Loucy (cell line): Measurements from ENCODE around the gene KL.

Source experiments
- H2AFZ ChIP-seq: fragments of 200-600 bp; sonication (generic); 2 replicates; pipeline ENCODE4 v1.6.0; 2016; ENCODE audit warnings: antibody characterized with exemption, mild to moderate bottlenecking, low read length, moderate library complexity
- H3F3A ChIP-seq: fragments of 200-600 bp; 2 replicates; pipeline ENCODE4 v1.6.0; 2016; ENCODE audit warnings: antibody characterized with exemption, low read depth, mild to moderate bottlenecking
- H3K27me3 ChIP-seq: fragments of 200-600 bp; sonication (generic); 2 replicates; pipeline ENCODE4 v1.6.1; 2014; ENCODE audit warnings: low read length, mild to moderate bottlenecking; ENCODE audit not compliant: insufficient read depth, poor library complexity, severe bottlenecking
- H3K36me3 ChIP-seq: fragments of 200-600 bp; sonication (generic); 2 replicates; pipeline ENCODE4 v1.6.1; 2016; ENCODE audit warnings: low read length; ENCODE audit not compliant: insufficient read depth
- H3K4me1 ChIP-seq: fragments of 200-600 bp; sonication (generic); 2 replicates; pipeline ENCODE4 v1.5.1; 2014; ENCODE audit warnings: low read length, mild to moderate bottlenecking; ENCODE audit not compliant: insufficient read depth, poor library complexity, severe bottlenecking
- H3K4me2 ChIP-seq: fragments of 200-600 bp; sonication (generic); 2 replicates; pipeline ENCODE4 v1.6.0; 2014; ENCODE audit warnings: antibody characterized with exemption, low read length, low read depth, mild to moderate bottlenecking; ENCODE audit not compliant: poor library complexity, severe bottlenecking
- H3K4me3 ChIP-seq: fragments of 200-600 bp; sonication (generic); 2 replicates; pipeline ENCODE4 v1.5.1; 2014; ENCODE audit warnings: low read length, mild to moderate bottlenecking, mixed read lengths; ENCODE audit not compliant: poor library complexity, severe bottlenecking
- H3K79me2 ChIP-seq: fragments of 200-600 bp; sonication (generic); 2 replicates; pipeline ENCODE4 v1.6.1; 2014; ENCODE audit warnings: low read length; ENCODE audit not compliant: insufficient read depth
- H3K9ac ChIP-seq: fragments of 200-600 bp; sonication (generic); 2 replicates; pipeline ENCODE4 v1.6.0; 2014; ENCODE audit warnings: mild to moderate bottlenecking, low read depth, low read length, moderate library complexity; ENCODE audit not compliant: poor library complexity, severe bottlenecking
- H3K9me2 ChIP-seq: fragments of 200-600 bp; sonication (generic); replicated peaks from 2 replicates; pipeline ENCODE4 v1.6.1; 2016; ENCODE audit warnings: low read depth, low read length, mixed read lengths
- H3K9me3 ChIP-seq: fragments of 200-600 bp; sonication (generic); 2 replicates; pipeline ENCODE4 v1.6.1; 2014; ENCODE audit warnings: mild to moderate bottlenecking, antibody characterized with exemption, low read length, low read depth; ENCODE audit not compliant: insufficient read depth
- H4K20me1 ChIP-seq: fragments of 200-600 bp; sonication (generic); 2 replicates; pipeline ENCODE4 v1.6.0; 2014; ENCODE audit warnings: antibody characterized with exemption, low read length, mild to moderate bottlenecking; ENCODE audit not compliant: insufficient read depth, poor library complexity, severe bottlenecking
- EZH2phosphoT487 ChIP-seq: fragments of 200-600 bp; IDR thresholded peaks from 2 replicates; pipeline ENCODE4 v1.6.1; 2018; ENCODE audit warnings: antibody characterized with exemption, mild to moderate bottlenecking, moderate library complexity, borderline replicate concordance
- TF ChIP-seq, protein P1 (sequence below): fragments of 200-600 bp; sonication (generic); conservative IDR thresholded peaks from 2 replicates; pipeline ENCODE4 v1.5.1; 2014; ENCODE audit warnings: mild to moderate bottlenecking, antibody characterized with exemption, low read length

Gene KL

DNA sequence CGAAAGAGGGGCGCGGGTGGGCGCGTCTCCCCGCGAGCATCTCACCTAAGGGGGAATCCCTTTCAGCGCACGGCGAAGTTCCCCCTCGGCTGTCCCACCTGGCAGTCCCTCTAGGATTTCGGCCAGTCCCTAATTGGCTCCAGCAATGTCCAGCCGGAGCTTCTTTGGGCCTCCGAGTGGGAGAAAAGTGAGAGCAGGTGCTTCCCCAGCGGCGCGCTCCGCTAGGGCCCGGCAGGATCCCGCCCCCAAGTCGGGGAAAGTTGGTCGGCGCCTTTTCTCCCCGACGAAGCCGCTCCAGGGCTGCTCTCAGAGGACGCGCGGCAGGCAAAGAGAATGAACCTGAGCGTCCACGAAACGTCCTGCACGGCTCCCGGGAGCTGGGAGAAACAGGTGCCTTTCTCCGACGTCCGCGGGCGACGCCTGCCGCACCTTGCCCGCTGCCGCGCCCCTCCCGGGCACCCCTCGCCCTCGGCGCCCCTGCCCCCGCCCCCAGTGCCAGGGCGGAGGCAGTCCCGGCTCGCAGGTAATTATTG is 366 bp upstream of the KL start:
- Histone ChIP-seq H3K27me3 (no peaks in the 10 kb centered on the region), H3F3A (no peaks in the 10 kb centered on the region), H3K9me3 (no peaks in the 10 kb centered on the region), H4K20me1 (no peaks in the 10 kb centered on the region), H3K4me2 (no peak overlapping the region), H2AFZ (no peak overlapping the region), H3K9me2 (no peaks in the 10 kb centered on the region), H3K4me3 (no peak overlapping the region), H3K36me3 (no peaks in the 10 kb centered on the region), H3K79me2 (no peaks in the 10 kb centered on the region), H3K9ac (no peak overlapping the region), H3K4me1 (no peaks in the 10 kb centered on the region)
- no peak for TF ChIP-seq EZH2phosphoT487
- TF ChIP-seq, protein P1, sequence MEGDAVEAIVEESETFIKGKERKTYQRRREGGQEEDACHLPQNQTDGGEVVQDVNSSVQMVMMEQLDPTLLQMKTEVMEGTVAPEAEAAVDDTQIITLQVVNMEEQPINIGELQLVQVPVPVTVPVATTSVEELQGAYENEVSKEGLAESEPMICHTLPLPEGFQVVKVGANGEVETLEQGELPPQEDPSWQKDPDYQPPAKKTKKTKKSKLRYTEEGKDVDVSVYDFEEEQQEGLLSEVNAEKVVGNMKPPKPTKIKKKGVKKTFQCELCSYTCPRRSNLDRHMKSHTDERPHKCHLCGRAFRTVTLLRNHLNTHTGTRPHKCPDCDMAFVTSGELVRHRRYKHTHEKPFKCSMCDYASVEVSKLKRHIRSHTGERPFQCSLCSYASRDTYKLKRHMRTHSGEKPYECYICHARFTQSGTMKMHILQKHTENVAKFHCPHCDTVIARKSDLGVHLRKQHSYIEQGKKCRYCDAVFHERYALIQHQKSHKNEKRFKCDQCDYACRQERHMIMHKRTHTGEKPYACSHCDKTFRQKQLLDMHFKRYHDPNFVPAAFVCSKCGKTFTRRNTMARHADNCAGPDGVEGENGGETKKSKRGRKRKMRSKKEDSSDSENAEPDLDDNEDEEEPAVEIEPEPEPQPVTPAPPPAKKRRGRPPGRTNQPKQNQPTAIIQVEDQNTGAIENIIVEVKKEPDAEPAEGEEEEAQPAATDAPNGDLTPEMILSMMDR, result no peak

DNA sequence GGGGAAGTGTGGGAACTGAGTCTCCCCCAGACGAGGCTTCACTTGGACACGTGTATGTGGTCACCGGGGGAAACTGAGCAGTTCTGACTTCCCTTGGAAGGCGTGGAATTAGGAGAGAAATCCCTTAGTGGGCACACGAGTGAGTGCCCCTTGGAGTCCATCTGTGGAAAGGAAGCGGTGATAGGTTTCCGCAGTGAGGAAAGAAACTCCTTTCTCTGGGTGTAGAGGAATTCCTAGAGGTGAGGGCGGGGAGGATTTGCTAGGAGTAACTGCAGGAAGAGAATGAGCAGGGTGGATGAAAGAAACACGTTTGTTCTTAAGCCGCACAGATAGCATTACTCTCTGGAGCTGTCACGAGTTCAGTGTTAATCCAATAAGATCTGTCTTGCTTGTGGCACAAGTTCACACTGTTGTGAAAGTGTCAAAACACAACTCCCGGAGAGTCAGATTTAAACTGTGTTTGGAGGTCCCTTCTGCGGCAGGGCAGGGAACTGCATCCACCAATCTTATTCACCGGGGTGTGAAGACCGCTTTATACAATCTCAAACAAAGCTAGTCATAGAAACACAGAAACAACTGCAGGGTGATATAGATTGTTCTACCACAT is 1.2 kb downstream of the KL start:
- Histone ChIP-seq H3F3A (no peaks in the 10 kb centered on the region), H3K9me2 (no peaks in the 10 kb centered on the region), H3K4me1 (no peaks in the 10 kb centered on the region), H3K79me2 (no peaks in the 10 kb centered on the region), H3K4me2 (no peak overlapping the region), H3K4me3 (no peak overlapping the region), H4K20me1 (no peaks in the 10 kb centered on the region), H3K9ac (no peak overlapping the region), H2AFZ (no peak overlapping the region), H3K27me3 (no peaks in the 10 kb centered on the region), H3K9me3 (no peaks in the 10 kb centered on the region), H3K36me3 (no peaks in the 10 kb centered on the region)
- TF ChIP-seq, protein P1, result no peak
- no peak for TF ChIP-seq EZH2phosphoT487

DNA sequence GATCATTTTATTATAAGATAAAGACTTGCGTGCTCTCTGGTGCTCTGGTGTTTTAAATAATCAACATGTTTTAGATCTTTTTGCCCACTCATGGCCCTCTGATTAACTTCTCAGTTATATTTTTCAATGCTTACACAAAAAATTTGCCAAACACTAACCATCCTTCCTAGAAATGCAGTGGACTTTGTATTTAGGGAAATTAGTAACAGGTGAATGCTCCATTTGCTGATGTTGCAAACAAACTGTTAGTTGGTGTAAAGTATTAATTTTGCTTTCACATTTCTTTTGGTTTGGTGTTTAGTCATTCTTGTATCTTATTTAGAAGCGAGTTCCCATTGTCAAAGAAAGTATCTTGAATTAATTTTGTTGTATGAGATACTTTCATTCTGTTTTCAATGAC is 2.7 kb downstream of the KL start:
- H3K27me3 ChIP-seq, result peaks cover under 1% of the 10 kb centered on the region
- H3K79me2 ChIP-seq, result no peaks in the 10 kb centered on the region
- H3K9ac ChIP-seq, result no peak overlapping the region
- no peaks in the 10 kb centered on the region for H3K4me1 ChIP-seq
- no peaks in the 10 kb centered on the region for H3K9me3 ChIP-seq
- no peaks in the 10 kb centered on the region for H3F3A ChIP-seq
- TF ChIP-seq, protein P1, result no peak
- TF ChIP-seq EZH2phosphoT487, result no peak
- H3K4me2 ChIP-seq, result no peak overlapping the region
- H3K36me3 ChIP-seq, result no peaks in the 10 kb centered on the region
- no peak overlapping the region for H3K4me3 ChIP-seq
- H2AFZ ChIP-seq, result no peak overlapping the region
- H3K9me2 ChIP-seq, result no peaks in the 10 kb centered on the region
- H4K20me1 ChIP-seq, result no peaks in the 10 kb centered on the region
